AG09319 (cell line): ENCODE data around the gene FOXJ1.

ENCODE experiments used
- DNase-seq: peaks from one replicate; pipeline ENCODE4 v3.0.0-alpha.2; 2010; ENCODE audit warnings: low read depth; ENCODE audit errors: extremely low read depth
- TF ChIP-seq, protein P1 (sequence below): IDR thresholded peaks from 2 replicates; pipeline ENCODE4 v1.5.1; 2011; ENCODE audit warnings: low read depth, mild to moderate bottlenecking, inconsistent platforms, low read length, moderate library complexity

The FOXJ1 gene

DNA sequence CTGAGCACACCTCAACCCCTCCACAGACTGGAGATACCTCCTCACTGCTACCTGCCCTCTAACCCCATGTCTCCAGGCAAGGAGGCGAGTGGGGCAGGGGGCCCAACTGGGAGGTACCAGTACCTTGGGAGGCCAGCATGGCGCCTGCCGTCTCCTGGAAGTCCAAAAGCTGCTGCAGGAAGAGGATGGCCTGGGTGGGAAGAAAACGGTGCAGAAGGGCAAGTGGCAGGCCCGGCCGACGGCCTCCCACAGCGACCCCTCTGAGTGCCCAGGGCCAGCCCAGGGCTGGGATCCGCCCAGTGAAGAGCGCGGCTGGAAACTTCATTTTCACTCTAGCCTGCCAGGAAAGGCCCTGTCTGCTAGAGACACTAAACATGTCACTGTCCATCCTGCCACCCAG is 53.5 kb downstream of the FOXJ1 start:
- no peak for DNase-seq
- TF ChIP-seq, protein P1, sequence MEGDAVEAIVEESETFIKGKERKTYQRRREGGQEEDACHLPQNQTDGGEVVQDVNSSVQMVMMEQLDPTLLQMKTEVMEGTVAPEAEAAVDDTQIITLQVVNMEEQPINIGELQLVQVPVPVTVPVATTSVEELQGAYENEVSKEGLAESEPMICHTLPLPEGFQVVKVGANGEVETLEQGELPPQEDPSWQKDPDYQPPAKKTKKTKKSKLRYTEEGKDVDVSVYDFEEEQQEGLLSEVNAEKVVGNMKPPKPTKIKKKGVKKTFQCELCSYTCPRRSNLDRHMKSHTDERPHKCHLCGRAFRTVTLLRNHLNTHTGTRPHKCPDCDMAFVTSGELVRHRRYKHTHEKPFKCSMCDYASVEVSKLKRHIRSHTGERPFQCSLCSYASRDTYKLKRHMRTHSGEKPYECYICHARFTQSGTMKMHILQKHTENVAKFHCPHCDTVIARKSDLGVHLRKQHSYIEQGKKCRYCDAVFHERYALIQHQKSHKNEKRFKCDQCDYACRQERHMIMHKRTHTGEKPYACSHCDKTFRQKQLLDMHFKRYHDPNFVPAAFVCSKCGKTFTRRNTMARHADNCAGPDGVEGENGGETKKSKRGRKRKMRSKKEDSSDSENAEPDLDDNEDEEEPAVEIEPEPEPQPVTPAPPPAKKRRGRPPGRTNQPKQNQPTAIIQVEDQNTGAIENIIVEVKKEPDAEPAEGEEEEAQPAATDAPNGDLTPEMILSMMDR: no peak

DNA sequence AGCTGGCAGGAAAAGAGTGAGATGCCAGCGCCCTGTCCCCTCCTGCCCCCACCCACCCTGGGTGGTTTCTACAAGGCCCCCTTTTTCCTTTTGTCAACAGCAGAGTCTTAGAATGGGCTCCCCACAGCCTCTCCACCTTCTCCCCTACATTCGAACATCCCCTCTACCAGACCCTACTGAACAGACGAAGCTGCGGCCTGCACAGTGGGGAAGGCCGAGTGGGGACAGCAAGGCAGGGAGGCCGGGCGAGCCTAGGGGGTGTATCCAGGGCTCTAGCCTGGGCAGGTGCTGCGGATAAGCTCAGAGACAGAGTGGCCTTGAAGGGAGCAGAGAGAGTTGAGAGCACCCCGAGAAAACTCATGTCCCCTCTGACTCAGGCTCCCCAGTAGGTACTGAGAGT is 54.7 kb downstream of the FOXJ1 start:
- TF ChIP-seq, protein P1: no peak
- DNase-seq: no peak
